B cell (primary cell): ENCODE data around the gene NCKIPSD. TPM values are rescaled to one million over a fixed set of nuclear protein-coding genes. Genes with fewer than 3 reads are reported as not detected.

ENCODE experiments used
- ATAC-seq: fragments of 200-7000 bp; cut with Tn5 transposase; one replicate; pipeline ENCODE4 v1.10.0; 2021; ENCODE audit warnings: low read depth, mild to moderate bottlenecking, moderate number of reproducible peaks, moderate library complexity
- CTCF ChIA-PET: fragments of 350-600 bp; sonication (Branson Sonifier 250); formaldehyde crosslinking; loops from one replicate; lab custom pipeline; 2021; ENCODE audit warnings: antibody characterized with exemption, inconsistent platforms; lab: Charles Lee
- POLR2A ChIA-PET: fragments of 350-600 bp; sonication (Branson Sonifier 250); formaldehyde crosslinking; loops from one replicate; lab custom pipeline; 2021; ENCODE audit warnings: antibody characterized with exemption; lab: Charles Lee
- DNase-seq: peaks from one replicate; pipeline ENCODE4 v3.0.0; 2013
- H2AFZ ChIP-seq: 2 replicates; pipeline ENCODE4 v1.6.1; 2012; ENCODE audit warnings: mild to moderate bottlenecking, low read depth, low read length; ENCODE audit not compliant: insufficient read depth, poor library complexity, severe bottlenecking
- H3K27ac ChIP-seq, 2 donors: 1 replicate in 1 of 2; 2 replicates in 1 of 2; pipeline ENCODE4 v1.5.1; 2012 to 2013; ENCODE audit warnings: low read length in 2 of 2, mild to moderate bottlenecking in 2 of 2, moderate library complexity in 1 of 2
- H3K27me3 ChIP-seq, 4 experiments: fragments of 200-600 bp in 1 of 4; sonication (generic) in 1 of 4; replicated peaks in 1 of 4; 1 replicate in 2 of 4; 2 replicates in 2 of 4; pipeline versions ENCODE4 v1.6.1 to v1.7.0; 2013 to 2016; ENCODE audit warnings: low read length in 3 of 4, mild to moderate bottlenecking in 2 of 4, mixed read lengths in 1 of 4, moderate library complexity in 1 of 4; ENCODE audit not compliant: insufficient read depth in 4 of 4, control insufficient read depth in 3 of 4; ENCODE audit errors: control extremely low read depth in 1 of 4
- H3K36me3 ChIP-seq, 2 experiments: replicated peaks in 1 of 2; 1 replicate in 1 of 2; 2 replicates in 1 of 2; pipeline versions ENCODE4 v1.6.1 to v1.7.1; 2013; ENCODE audit warnings: low read length in 1 of 2; ENCODE audit not compliant: insufficient read depth in 2 of 2, control insufficient read depth in 1 of 2; ENCODE audit errors: control extremely low read depth in 1 of 2, extremely low read depth in 1 of 2
- H3K4me1 ChIP-seq, 2 donors: fragments of 200-600 bp in 1 of 2; sonication (generic) in 1 of 2; 1 replicate in 1 of 2; 2 replicates in 1 of 2; pipeline versions ENCODE4 v1.5.1 to v1.6.1; 2013 to 2017; ENCODE audit warnings: low read length in 2 of 2; ENCODE audit not compliant: control insufficient read depth in 2 of 2, insufficient read depth in 2 of 2
- H3K4me2 ChIP-seq: replicated peaks from 2 replicates; pipeline ENCODE3; 2012; ENCODE audit warnings: mild to moderate bottlenecking, low read depth, low read length; ENCODE audit not compliant: poor library complexity, severe bottlenecking
- H3K4me3 ChIP-seq, 5 experiments: fragments of 200-600 bp in 1 of 5; sonication (generic) in 1 of 5; 1 replicate in 3 of 5; 2 replicates in 2 of 5; pipeline versions ENCODE4 v1.5.1 to v1.7.0; 2011 to 2016; ENCODE audit warnings: low read length in 4 of 5, mild to moderate bottlenecking in 4 of 5, low read depth in 2 of 5, control low read depth in 1 of 5, moderate library complexity in 1 of 5; ENCODE audit not compliant: insufficient read depth in 1 of 5; ENCODE audit errors: control extremely low read depth in 1 of 5, extremely low read depth in 1 of 5
- H3K79me2 ChIP-seq: fragments of 200-600 bp; sonication (generic); one replicate; pipeline ENCODE4 v1.6.0; 2016; ENCODE audit warnings: low read length; ENCODE audit not compliant: control insufficient read depth, insufficient read depth
- H3K9ac ChIP-seq: fragments of 200-600 bp; sonication (generic); 2 replicates; pipeline ENCODE4 v1.6.1; 2017; ENCODE audit warnings: mild to moderate bottlenecking, low read length, moderate library complexity
- H3K9me3 ChIP-seq, 3 donors: one replicate each; pipeline versions ENCODE4 v1.6.1 to v1.7.1; 2013; ENCODE audit warnings: low read length in 2 of 3; ENCODE audit not compliant: control insufficient read depth in 2 of 3, insufficient read depth in 1 of 3; ENCODE audit errors: control extremely low read depth in 1 of 3
- H4K20me1 ChIP-seq: 2 replicates; pipeline ENCODE4 v1.6.0; 2012; ENCODE audit warnings: mild to moderate bottlenecking, low read length; ENCODE audit not compliant: insufficient read depth, control insufficient read depth, poor library complexity, severe bottlenecking
- H3K27ac Mint-ChIP-seq: one replicate; pipeline ENCODE4 v1.8.0; 2021; ENCODE audit warnings: mixed read lengths
- H3K27me3 Mint-ChIP-seq: one replicate; pipeline ENCODE4 v1.8.0; 2021; ENCODE audit warnings: mixed read lengths
- H3K4me1 Mint-ChIP-seq: one replicate; pipeline ENCODE4 v1.8.0; 2021; ENCODE audit warnings: mixed read lengths
- H3K4me3 Mint-ChIP-seq: one replicate; pipeline ENCODE4 v1.8.0; 2021; ENCODE audit warnings: mixed read lengths
- H3K9me3 Mint-ChIP-seq: one replicate; pipeline ENCODE4 v1.8.0; 2022; ENCODE audit warnings: mixed read lengths; ENCODE audit not compliant: insufficient read depth
- CTCF ChIP-seq: fragments of 200-600 bp; IDR thresholded peaks from one replicate; pipeline ENCODE4 v1.8.0; 2022; ENCODE audit warnings: antibody characterized with exemption, mild to moderate bottlenecking
- EZH2 ChIP-seq: IDR thresholded peaks from 2 replicates; pipeline ENCODE4 v1.6.1; 2012; ENCODE audit warnings: borderline replicate concordance, low read depth, mild to moderate bottlenecking, moderate library complexity, low read length; ENCODE audit not compliant: insufficient read depth, poor library complexity, severe bottlenecking
- WGBS: methylation state at CpG from one replicate; pipeline ENCODE4 v1.1.5; 2013; ENCODE audit warnings: missing lambda C conversion rate; ENCODE audit not compliant: insufficient coverage; 5-methylcytosine and 5-hydroxymethylcytosine counted together
- intact Hi-C: fragments of 100-400 bp; cut with micrococcal nuclease; formaldehyde crosslinking; loops from one replicate; pipeline ENCODE4 v1.10.0; 2022
- polyA plus RNA-seq: library from polyadenylated mRNA; depleted of rRNA; stranded (reverse); fragments of >200 nt; gene quantifications from 2 replicates; pipeline ENCODE4 v1.2.3, GENCODE V29; 2012
- total RNA-seq, 2 donors: library from RNA; stranded (reverse); fragments of 120-200 nt in 1 of 2; gene quantifications; 1 replicate in 1 of 2; 2 replicates in 1 of 2; pipeline versions ENCODE4 v1.2.3 to v1.2.4, GENCODE V29; 2013 to 2022

Gene NCKIPSD
- total and polyA plus RNA-seq, 2 donors (not counting 1 experiment from before 2014, with no cell fraction given), result 19.1 to 24.6 TPM

GRCh38 chr3:48687220-48687678 lies 1.5 kb upstream of the NCKIPSD start:
- Mint-ChIP-seq H3K9me3 (no peaks in the 10 kb centered on the region), H3K27ac (no peak overlapping the region), H3K4me3 (no peak overlapping the region), H3K4me1 (peaks cover 19% of the 10 kb centered on the region), H3K27me3 (no peaks in the 10 kb centered on the region)
- peaks cover 0 to 44% of the 10 kb centered on the region in 2 experiments for H3K36me3 ChIP-seq
- CTCF ChIA-PET, result interaction anchor here (1.5 to 2.0 kb wide), 4 partner anchors 25 to 286 kb away, joined by 3 to 7 read pairs (median 6); partner anchors contain the start of genes CELSR3 and SLC26A6
- TF ChIP-seq EZH2 (no peak), CTCF (no peak)
- H2AFZ ChIP-seq, result no peak overlapping the region
- H3K79me2 ChIP-seq, result no peaks in the 10 kb centered on the region
- H3K4me3 ChIP-seq, result no peak overlapping the region
- no peak for DNase-seq
- WGBS, result 60% methylated on average over 1 of the region's 3 CpGs
- no peaks in the 10 kb centered on the region for H3K9me3 ChIP-seq
- no peak for ATAC-seq
- no peak overlapping the region for H3K27ac ChIP-seq
- POLR2A ChIA-PET, result no interaction called here
- H3K27me3 ChIP-seq, result no peaks in the 10 kb centered on the region
- no peak overlapping the region for H3K4me2 ChIP-seq
- intact Hi-C loops, result loop anchor here (5.0 to 10.0 kb wide), 2 partner anchors 222 to 600 kb away; a partner anchor contains a TSS
- peaks cover 10 to 25% of the 10 kb centered on the region in 2 donors for H3K4me1 ChIP-seq
- H3K9ac ChIP-seq, result no peak overlapping the region
- peaks cover 14% of the 10 kb centered on the region for H4K20me1 ChIP-seq

- H3K27ac Mint-ChIP-seq, result peak overlapping the region; percentile 92
- ChIA-PET CTCF (interaction anchor here (1.0 to 2.0 kb wide), 12 partner anchors 11 to 407 kb away, joined by 3 to 7 read pairs (median 4); partner anchors contain the start of genes ARIH2, CELSR3, IP6K2 and QRICH1), POLR2A (no interaction called here)
Measured at GRCh38 chr3:48686538-48687219, 964 bp upstream of the NCKIPSD start.

More at GRCh38 chr3:48686538-48687219, 964 bp upstream of the NCKIPSD start:
- H2AFZ ChIP-seq, result peak overlapping the region; percentile 77
- DNase-seq (no peak), ATAC-seq (no peak)
- no peaks in the 10 kb centered on the region for H3K9me3 Mint-ChIP-seq
- peak overlapping the region; percentile 75 for H3K4me2 ChIP-seq
- no peaks in the 10 kb centered on the region for H3K27me3 Mint-ChIP-seq
- no peaks in the 10 kb centered on the region for H3K9me3 ChIP-seq
- peak overlapping the region in 1 of 2 donors; percentile 68 for H3K27ac ChIP-seq
- H3K4me3 Mint-ChIP-seq, result peak overlapping the region; percentile 89
- H3K9ac ChIP-seq, result peak overlapping the region; percentile 69
- intact Hi-C loops, result loop anchor here (5.0 to 10.0 kb wide), 2 partner anchors 222 to 599 kb away; a partner anchor contains a TSS
- no peaks in the 10 kb centered on the region for H3K79me2 ChIP-seq
- WGBS, result 73% methylated on average over 3 of the region's 10 CpGs
- H3K4me1 Mint-ChIP-seq, result peaks cover 19% of the 10 kb centered on the region
- peak overlapping the region in 2 of 5 experiments; percentile 58 to 71 for H3K4me3 ChIP-seq
- H3K27me3 ChIP-seq, result no peaks in the 10 kb centered on the region
- peaks cover 0 to 39% of the 10 kb centered on the region in 2 experiments for H3K36me3 ChIP-seq
- peaks cover 10 to 25% of the 10 kb centered on the region in 2 donors for H3K4me1 ChIP-seq
- H4K20me1 ChIP-seq, result peaks cover 12% of the 10 kb centered on the region
- TF ChIP-seq CTCF (no peak), EZH2 (no peak)
